ENCODE measurements around the gene FSHB. TPM values are rescaled to one million over a fixed set of nuclear protein-coding genes. Genes with fewer than 3 reads are reported as not detected.

FSHB gene
- total RNA-seq, 1 donor from 2014 or later: not detected

DNA sequence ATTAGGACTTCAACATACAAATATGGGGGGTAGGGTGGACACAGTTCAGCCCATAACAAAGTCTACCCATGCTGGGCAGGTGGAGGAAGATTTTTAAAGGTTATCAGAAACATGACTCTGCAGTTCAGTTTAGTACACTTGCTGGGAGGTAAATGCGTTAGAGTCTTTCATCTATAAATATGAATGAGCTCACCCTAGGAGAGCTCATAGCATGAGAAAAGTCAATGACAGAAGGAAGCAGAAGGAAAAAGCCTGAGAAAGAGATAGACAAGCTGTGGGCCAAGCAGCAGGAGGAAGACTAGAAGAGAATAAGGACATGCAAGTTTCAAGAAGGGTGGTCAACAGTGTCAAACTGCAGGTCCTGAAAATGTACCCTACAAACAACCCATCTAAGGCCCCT lies 27.0 kb upstream of the FSHB start:
- no peak for TF ChIP-seq CTCF (IDR thresholded peaks at IDR 0.05)
- H3K4me1 Mint-ChIP-seq (ENCODE audit: low read depth): no peaks in the 10 kb centered on the region

DNA sequence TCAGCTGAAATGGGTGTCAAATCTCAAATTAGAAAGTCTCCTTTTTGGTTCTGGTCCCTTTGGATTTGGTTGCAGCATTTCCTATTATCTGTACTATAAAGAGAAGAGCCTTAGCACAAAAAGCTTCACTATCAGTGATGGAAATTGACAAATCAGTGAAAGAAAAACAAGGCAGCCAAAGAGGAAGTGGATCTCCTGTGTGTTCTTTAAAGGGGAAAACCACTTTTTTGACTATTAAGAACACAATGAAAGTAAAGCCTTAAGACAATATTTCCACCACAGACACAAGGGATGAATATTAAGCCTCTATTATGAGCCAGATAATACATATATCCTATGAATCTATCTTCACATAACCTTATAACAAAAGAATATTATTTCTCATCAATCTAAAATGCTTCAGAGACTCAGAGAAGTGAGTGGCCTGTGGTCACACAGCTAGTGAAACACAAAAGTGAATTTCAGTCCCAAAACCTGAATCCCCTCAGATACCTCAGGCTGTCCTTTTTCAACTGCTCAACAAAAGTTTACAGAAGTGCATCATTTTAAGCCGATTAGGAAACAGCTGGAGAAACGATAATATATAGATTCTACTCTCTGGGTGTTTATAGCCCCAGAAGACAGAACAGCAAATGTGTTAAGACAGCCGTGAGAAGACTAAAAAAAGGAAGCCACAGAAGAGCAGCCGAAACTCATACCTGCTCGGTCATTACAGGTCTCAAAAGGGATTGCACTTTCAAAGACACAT lies 24.4 kb upstream of the FSHB start:
- no peak for DNase-seq (ENCODE audit: low spot score)
- no peak overlapping the region for H3K27ac Mint-ChIP-seq (ENCODE audit: unreplicated experiment)
- no peak overlapping the region for H3K4me3 Mint-ChIP-seq (ENCODE audit: unreplicated experiment)
- no peaks in the 10 kb centered on the region for H3K9me3 Mint-ChIP-seq (ENCODE audit: low read depth)
- TF ChIP-seq CTCF (IDR thresholded peaks at IDR 0.05): no peak
- peaks cover 12% of the 10 kb centered on the region for H3K27me3 Mint-ChIP-seq (ENCODE audit: low read depth)
- H3K4me1 Mint-ChIP-seq (ENCODE audit: low read depth): no peaks in the 10 kb centered on the region
- no peaks in the 10 kb centered on the region for H3K36me3 Mint-ChIP-seq (ENCODE audit: low read depth)

More for the DNA sequence above, 27.0 kb upstream of the FSHB start:
- DNase-seq (ENCODE audit: low spot score): no peak
- Mint-ChIP-seq H3K27ac (ENCODE audit: unreplicated experiment) (no peak overlapping the region), H3K27me3 (ENCODE audit: low read depth) (peaks cover 12% of the 10 kb centered on the region), H3K4me3 (ENCODE audit: unreplicated experiment) (no peak overlapping the region), H3K9me3 (ENCODE audit: low read depth) (no peaks in the 10 kb centered on the region), H3K36me3 (ENCODE audit: low read depth) (no peaks in the 10 kb centered on the region)

GRCh38 chr11:30210357-30210756 lies 20.5 kb upstream of the FSHB start:
- no peak for TF ChIP-seq CTCF (IDR thresholded peaks at IDR 0.05)
- Mint-ChIP-seq H3K36me3 (ENCODE audit: low read depth) (no peaks in the 10 kb centered on the region), H3K27ac (ENCODE audit: unreplicated experiment) (no peak overlapping the region), H3K9me3 (ENCODE audit: low read depth) (no peaks in the 10 kb centered on the region), H3K27me3 (ENCODE audit: low read depth) (peaks cover 8% of the 10 kb centered on the region), H3K4me1 (ENCODE audit: low read depth) (no peaks in the 10 kb centered on the region), H3K4me3 (ENCODE audit: unreplicated experiment) (no peak overlapping the region)
- DNase-seq (ENCODE audit: low spot score): no peak

- no peak overlapping the region for H3K27ac Mint-ChIP-seq (ENCODE audit: unreplicated experiment)
- peaks cover 11% of the 10 kb centered on the region for H3K27me3 Mint-ChIP-seq (ENCODE audit: low read depth)
These were observed 14.3 kb upstream of the FSHB start for GRCh38 chr11:30216534-30216933.

DNA sequence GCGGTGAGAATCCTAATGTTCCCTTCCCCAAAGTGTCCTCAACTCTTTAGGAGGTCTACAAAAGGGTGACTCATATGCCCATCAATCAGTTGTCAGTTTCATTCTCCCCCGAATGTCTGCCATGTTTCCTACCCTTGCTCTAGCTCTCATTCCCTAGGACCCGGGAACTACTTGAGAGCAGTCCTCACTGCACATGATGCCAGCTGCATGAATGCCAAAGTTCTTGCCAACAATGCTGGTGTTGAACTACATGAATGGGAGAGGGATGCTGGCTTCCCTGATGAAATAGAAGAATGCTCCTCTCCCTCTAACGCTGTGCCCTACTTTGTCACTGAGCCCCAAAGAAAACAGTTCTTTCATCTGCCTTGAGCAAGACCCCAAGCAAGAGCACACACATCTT lies 12.5 kb upstream of the FSHB start:
- H3K27me3 Mint-ChIP-seq (ENCODE audit: low read depth): peaks cover 13% of the 10 kb centered on the region
- H3K9me3 Mint-ChIP-seq (ENCODE audit: low read depth): no peaks in the 10 kb centered on the region
- H3K36me3 Mint-ChIP-seq (ENCODE audit: low read depth): no peaks in the 10 kb centered on the region
- H3K27ac Mint-ChIP-seq (ENCODE audit: unreplicated experiment): no peak overlapping the region
- H3K4me1 Mint-ChIP-seq (ENCODE audit: low read depth): no peaks in the 10 kb centered on the region
- H3K4me3 Mint-ChIP-seq (ENCODE audit: unreplicated experiment): no peak overlapping the region
- DNase-seq (ENCODE audit: low spot score): no peak
- TF ChIP-seq CTCF (IDR thresholded peaks at IDR 0.05): no peak

More at GRCh38 chr11:30216534-30216933, 14.3 kb upstream of the FSHB start:
- Mint-ChIP-seq H3K4me1 (ENCODE audit: low read depth) (no peaks in the 10 kb centered on the region), H3K4me3 (ENCODE audit: unreplicated experiment) (no peak overlapping the region), H3K9me3 (ENCODE audit: low read depth) (no peaks in the 10 kb centered on the region), H3K36me3 (ENCODE audit: low read depth) (no peaks in the 10 kb centered on the region)
- no peak for TF ChIP-seq CTCF (IDR thresholded peaks at IDR 0.05)
- no peak for DNase-seq (ENCODE audit: low spot score)
